ENCODE results near the gene RIT1.
A peak's percentile ranks its signal among the peaks of the same experiment; 100 is the strongest.

The RIT1 gene

DNA sequence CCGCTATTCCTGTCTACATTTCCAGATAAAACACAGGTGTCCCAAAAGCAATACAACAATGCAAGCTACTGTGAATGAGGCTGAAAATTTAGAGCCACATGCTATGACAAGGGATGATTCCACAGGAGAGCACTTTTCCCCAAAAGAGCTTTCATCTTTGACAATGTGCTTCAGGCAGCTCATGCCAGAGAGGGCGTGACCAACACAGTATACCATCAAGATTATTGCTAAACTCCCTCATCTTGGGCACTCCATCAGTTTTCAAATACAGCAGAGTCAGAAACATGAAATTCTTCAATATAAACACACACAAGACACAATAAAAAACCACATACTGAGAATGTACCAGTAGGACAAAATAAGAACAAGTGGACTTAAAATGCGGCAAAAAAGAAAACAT is 60.8 kb downstream of the RIT1 start:
- no peak for DNase-seq

DNA sequence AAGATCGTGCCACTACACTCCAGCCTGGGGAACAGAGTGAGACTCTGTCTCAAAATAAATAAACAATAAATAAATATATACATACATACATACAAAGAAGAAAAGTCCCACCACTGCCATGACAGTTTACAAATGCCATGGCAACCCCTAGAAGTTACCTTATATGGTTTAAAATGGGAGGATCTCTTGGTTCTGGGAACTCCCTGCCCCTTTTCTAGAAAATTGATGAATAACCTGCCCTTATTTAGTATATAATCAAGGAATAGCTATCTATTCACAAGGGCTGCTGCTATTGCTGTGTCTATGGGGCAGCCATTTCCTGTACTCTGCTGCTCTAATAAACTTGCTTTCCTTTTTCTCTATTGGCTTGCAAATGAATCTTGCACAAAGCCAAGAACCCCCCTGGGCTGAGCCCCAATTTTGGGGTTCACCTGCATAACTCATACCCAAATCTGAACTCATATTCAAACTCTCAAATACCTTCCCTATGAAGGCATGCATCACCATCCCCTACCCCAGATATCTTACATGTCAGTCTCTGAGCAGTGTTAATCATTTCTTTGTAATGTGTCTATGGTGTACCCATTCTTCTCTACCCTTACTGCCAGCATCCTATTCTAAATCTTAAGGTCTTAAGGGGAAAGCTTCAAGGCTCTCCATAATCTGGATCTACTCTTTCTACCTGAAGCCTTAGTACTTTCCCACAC is 63.2 kb downstream of the RIT1 start:
- peak; percentile 17 for DNase-seq

Measured in CD4-positive, alpha-beta T cell treated with Interleukin-21 for 1 hour (primary cell).